HFFc6 (cell line): ENCODE data around the gene MYO1G. TPM values are rescaled to one million over a fixed set of nuclear protein-coding genes. Genes with fewer than 3 reads are reported as not detected.

Source experiments
- DNase-seq: peaks from one replicate; pipeline ENCODE4 v3.0.0-alpha.2; 2018
- H3K27ac Mint-ChIP-seq: 2 replicates; pipeline ENCODE4 v1.8.0; 2020; ENCODE audit warnings: mild to moderate bottlenecking, mixed read lengths
- H3K27me3 Mint-ChIP-seq: 2 replicates; pipeline ENCODE4 v1.8.0; 2021; ENCODE audit warnings: mild to moderate bottlenecking, moderate library complexity, mixed read lengths; ENCODE audit not compliant: insufficient read depth
- H3K36me3 Mint-ChIP-seq: 2 replicates; pipeline ENCODE4 v1.8.0; 2021; ENCODE audit warnings: low read depth, mixed read lengths
- H3K4me1 Mint-ChIP-seq: 2 replicates; pipeline ENCODE4 v1.8.0; 2020; ENCODE audit warnings: low read depth, mixed read lengths
- H3K4me3 Mint-ChIP-seq: 2 replicates; pipeline ENCODE4 v1.8.0; 2020; ENCODE audit warnings: mild to moderate bottlenecking, moderate library complexity, mixed read lengths
- H3K9me3 Mint-ChIP-seq: 2 replicates; pipeline ENCODE4 v1.8.0; 2020; ENCODE audit warnings: mild to moderate bottlenecking, mixed read lengths
- total RNA-seq, 6 experiments: library from RNA; stranded (reverse); fragmentation: NEBNext Ultra II Directional; extraction: Animal tissue kit (Norgen Biotek cat#: 25700); gene quantifications; 2 replicates in 1 of 6; 3 replicates in 5 of 6; pipeline ENCODE4 v1.2.3, GENCODE V29; 2021
- TF ChIP-seq, protein P1 (sequence below): fragments of 200-600 bp; sonication (generic); IDR thresholded peaks from 2 replicates; pipeline ENCODE4 v1.5.0; 2021; ENCODE audit warnings: antibody characterized with exemption, mild to moderate bottlenecking

MYO1G gene
- total RNA-seq, 6 experiments from 2014 or later: not detected

DNA sequence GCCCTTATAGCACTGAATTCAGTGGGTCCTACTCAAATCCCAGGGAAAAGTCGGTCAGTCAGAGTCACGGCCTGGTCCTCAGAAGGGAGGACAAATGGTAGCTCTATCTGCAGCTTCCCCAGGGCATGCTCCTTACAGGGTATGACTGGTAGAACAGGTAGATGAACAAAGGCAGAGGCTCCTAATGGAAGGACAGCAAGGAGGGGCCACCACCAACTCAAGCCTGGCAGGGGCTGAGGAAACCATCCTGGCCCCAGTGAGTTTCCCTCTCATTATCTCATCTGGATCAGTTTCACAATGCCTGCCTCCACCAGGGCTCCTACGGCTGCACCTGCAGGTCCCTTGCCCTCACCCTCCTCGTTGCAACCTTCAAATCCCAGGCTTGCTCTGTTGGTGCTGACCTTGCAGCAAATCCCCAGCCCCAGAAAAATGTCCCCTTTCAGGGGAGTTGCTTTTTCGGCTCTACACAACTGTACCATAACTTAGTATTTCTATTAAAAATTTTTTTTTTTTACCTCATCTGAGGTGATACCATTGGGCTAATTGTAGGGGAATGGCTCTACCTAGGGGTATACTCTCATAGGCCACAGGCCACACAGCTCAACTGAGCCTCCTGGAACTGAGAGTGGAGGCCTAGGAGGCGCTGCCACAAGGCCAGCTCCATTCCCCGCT lies 2.4 kb upstream of the MYO1G start:
- TF ChIP-seq, protein P1, sequence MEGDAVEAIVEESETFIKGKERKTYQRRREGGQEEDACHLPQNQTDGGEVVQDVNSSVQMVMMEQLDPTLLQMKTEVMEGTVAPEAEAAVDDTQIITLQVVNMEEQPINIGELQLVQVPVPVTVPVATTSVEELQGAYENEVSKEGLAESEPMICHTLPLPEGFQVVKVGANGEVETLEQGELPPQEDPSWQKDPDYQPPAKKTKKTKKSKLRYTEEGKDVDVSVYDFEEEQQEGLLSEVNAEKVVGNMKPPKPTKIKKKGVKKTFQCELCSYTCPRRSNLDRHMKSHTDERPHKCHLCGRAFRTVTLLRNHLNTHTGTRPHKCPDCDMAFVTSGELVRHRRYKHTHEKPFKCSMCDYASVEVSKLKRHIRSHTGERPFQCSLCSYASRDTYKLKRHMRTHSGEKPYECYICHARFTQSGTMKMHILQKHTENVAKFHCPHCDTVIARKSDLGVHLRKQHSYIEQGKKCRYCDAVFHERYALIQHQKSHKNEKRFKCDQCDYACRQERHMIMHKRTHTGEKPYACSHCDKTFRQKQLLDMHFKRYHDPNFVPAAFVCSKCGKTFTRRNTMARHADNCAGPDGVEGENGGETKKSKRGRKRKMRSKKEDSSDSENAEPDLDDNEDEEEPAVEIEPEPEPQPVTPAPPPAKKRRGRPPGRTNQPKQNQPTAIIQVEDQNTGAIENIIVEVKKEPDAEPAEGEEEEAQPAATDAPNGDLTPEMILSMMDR: no peak; the same call in 1 of the 2 replicates
- peak overlapping the region; percentile 51 for H3K27ac Mint-ChIP-seq

DNA sequence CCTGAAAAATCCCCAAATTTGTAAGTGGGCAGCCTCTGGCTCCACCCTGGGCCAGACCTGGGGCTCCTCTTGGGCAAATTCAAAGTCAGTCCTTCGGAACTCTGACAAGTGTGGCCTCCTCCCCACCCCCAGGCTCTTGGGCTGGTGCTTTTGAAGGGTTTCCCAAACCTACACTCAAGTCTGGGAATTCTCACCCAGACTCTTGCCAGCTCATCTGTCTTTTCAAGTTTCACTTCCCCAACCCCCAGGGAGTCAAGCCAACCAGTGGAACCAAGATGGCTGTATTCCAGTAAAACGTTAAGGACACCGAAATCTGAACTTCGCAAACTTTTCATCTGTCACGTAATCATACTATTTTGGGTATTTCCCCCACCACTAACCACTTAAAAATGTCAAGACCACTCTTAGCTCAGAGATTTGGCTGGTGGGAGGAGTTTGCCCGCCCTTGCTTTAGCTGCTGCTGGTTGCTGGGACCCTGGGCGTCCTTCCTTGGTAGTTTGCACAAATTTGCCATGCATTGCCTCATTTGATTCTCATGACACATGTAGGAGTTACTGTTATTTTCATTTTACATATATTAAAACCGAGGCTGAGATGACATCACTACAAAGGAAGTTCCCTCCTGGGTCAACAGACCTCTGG lies 1.7 kb upstream of the MYO1G start:
- Mint-ChIP-seq H3K4me1 (peaks cover 39% of the 10 kb centered on the region), H3K4me3 (peak overlapping the region; percentile 2; the same call in 1 of the 2 replicates), H3K27ac (peak overlapping the region; percentile 51), H3K27me3 (no peaks in the 10 kb centered on the region; the same call in 1 of the 2 replicates), H3K9me3 (no peaks in the 10 kb centered on the region), H3K36me3 (peaks cover 23% of the 10 kb centered on the region)
- no peak for DNase-seq
- TF ChIP-seq, protein P1: no peak

More for the DNA sequence above, 2.4 kb upstream of the MYO1G start:
- Mint-ChIP-seq H3K27me3 (peaks cover 3% of the 10 kb centered on the region; the same call in 1 of the 2 replicates), H3K9me3 (peaks cover 2% of the 10 kb centered on the region; the same call in 1 of the 2 replicates), H3K4me3 (peak overlapping the region; percentile 2; the same call in 1 of the 2 replicates), H3K36me3 (peaks cover 29% of the 10 kb centered on the region), H3K4me1 (peaks cover 43% of the 10 kb centered on the region)
- DNase-seq: no peak

DNA sequence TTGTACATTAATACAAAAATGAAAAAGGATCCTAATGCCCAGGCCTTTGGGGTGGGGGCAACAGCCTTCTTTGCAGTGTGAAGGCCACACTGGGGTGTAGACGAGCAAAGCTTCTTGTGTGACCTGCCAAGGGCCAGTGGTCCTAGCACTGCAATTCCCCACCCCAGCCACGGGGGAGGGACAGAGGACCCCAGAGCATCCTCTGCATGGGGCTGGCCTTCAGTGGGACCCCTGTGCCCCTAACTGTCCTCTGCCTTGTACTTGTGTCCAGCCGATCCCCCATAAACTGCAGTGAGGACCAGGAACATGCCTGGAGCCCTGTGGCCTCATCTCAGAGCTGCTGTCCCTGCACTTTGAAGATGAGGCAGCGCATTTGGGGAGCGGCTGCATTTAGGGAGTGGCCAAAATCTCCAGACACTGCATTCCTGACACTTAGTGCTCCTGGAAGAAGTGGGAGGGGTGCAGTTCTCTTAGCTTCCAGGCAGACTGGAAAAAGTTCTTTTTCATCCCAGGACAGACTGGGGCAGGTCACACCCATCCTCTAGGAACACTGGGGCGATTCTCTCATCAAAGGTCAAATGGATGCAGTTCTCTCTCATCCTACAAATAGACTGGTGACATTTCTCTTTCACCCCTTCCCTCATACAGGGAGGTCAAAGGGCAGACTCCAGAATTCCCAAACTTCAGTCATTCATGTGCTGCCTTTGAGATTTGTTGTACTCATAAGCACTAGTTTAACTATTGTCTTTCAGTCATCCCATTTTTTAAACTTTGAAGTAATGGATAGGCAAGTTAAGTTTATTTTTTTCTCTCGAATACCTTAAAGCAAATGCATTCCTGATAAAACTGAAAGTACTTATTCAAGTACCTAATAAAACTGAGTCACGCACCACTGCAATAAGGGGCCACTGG lies 922 bp upstream of the MYO1G start:
- TF ChIP-seq, protein P1: no peak
- H3K9me3 Mint-ChIP-seq: no peaks in the 10 kb centered on the region
- H3K27me3 Mint-ChIP-seq: no peaks in the 10 kb centered on the region; the same call in 1 of the 2 replicates
- peaks cover 15% of the 10 kb centered on the region for H3K36me3 Mint-ChIP-seq
- no peak overlapping the region for H3K4me3 Mint-ChIP-seq
- no peak for DNase-seq
- H3K27ac Mint-ChIP-seq: peak overlapping the region; percentile 51
- peaks cover 31% of the 10 kb centered on the region for H3K4me1 Mint-ChIP-seq

DNA sequence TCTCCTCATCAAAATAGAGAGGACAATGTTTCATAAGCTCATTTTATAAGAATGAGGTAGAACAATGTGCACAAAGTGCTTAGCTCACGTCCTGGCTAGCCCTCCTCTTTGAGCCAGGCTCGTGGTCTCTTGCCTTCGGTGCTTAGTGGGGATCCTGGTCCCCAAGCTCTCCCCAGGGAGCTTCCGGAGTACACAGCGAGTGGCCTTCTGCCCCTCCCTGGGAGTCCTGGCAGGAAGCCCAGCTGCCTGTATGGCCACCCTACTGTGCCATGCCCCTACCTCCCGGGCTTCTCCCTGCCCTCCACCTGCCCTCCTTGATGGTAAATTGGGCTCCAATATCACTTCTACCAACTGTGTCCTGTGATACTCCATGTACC lies 868 bp downstream of the MYO1G start:
- H3K27ac Mint-ChIP-seq: no peak overlapping the region
- TF ChIP-seq, protein P1: no peak
- no peaks in the 10 kb centered on the region for H3K9me3 Mint-ChIP-seq
- H3K4me1 Mint-ChIP-seq: peaks cover 21% of the 10 kb centered on the region
- H3K27me3 Mint-ChIP-seq: no peaks in the 10 kb centered on the region; the same call in 1 of the 2 replicates
- no peak overlapping the region for H3K4me3 Mint-ChIP-seq
- H3K36me3 Mint-ChIP-seq: peaks cover 7% of the 10 kb centered on the region; the same call in 1 of the 2 replicates
- no peak for DNase-seq

DNA sequence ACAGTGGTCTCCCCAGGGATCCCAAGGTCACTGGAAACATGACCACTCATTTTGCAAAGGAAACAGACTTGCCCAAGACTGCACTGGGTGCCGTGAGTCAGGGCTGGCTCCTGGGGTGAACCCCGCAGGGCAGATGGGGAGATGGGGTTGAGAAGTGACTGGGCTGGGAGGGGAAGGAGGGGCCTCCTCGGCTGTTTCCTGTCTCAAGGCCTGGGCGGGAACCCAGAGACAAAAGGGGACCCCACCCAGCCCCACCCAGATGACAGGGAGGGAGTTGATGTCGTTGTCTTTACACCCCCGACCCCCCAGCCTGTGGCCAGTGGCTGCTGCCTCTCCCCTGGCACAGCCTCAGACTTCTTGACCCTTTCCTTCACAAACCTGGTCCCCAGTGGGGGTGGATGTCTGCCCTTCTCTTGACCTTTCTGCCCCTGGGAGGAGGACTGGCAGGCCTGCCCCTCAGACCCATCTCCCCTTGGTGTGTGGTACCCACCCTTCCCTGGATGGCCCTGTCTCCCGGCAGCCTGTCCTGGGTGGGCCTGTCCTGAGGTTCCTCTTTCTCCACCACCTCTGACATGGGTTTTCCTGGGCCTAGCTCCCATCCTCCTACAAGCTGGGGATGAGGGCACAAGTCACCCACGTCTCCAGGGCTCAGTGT lies 1.4 kb downstream of the MYO1G start:
- peaks cover 2% of the 10 kb centered on the region; the same call in 1 of the 2 replicates for H3K36me3 Mint-ChIP-seq
- H3K27me3 Mint-ChIP-seq: no peaks in the 10 kb centered on the region; the same call in 1 of the 2 replicates
- H3K4me1 Mint-ChIP-seq: peaks cover 21% of the 10 kb centered on the region
- H3K9me3 Mint-ChIP-seq: no peaks in the 10 kb centered on the region
- no peak overlapping the region for H3K4me3 Mint-ChIP-seq
- no peak for DNase-seq
- TF ChIP-seq, protein P1: no peak
- no peak overlapping the region for H3K27ac Mint-ChIP-seq
